IMR-90 (cell line): ENCODE measurements around the gene EPO. TPM values are rescaled to one million over a fixed set of nuclear protein-coding genes. Genes with fewer than 3 reads are reported as not detected.
"Not testable (repeated sequence)": the region's sequence is repeated elsewhere in the genome, so short reads cannot be mapped to it uniquely, and the experiment has no call there.

Experiments
- ATAC-seq: fragments of 200-7000 bp; cut with Tn5 transposase; 2 replicates; pipeline ENCODE4 v1.9.1; 2020; ENCODE audit warnings: low read depth, mild to moderate bottlenecking, moderate library complexity
- BruUV-seq: library from RNA; stranded (reverse); fragments of 400-500 nt; replicated peaks from 2 replicates; lab custom pipeline; 2021; lab: Mats Ljungman, UMichigan
- CTCF ChIA-PET: fragments of 300-600 bp; formaldehyde crosslinking; extraction: SDS; loops from one replicate; lab custom pipeline; 2021; ENCODE audit warnings: antibody characterized with exemption; lab: Yijun Ruan, JAX
- POLR2A ChIA-PET: fragments of 300-600 bp; sonication (Branson Sonifier 250); formaldehyde crosslinking; loops from one replicate; lab custom pipeline; 2022; ENCODE audit warnings: antibody characterized with exemption; ENCODE audit not compliant: unreplicated experiment; lab: Charles Lee
- DNase-seq: peaks from one replicate; pipeline ENCODE4 v3.0.0; 2013
- H2AFZ ChIP-seq: replicated peaks from 2 replicates; pipeline ENCODE3; 2013; ENCODE audit warnings: low read length, mild to moderate bottlenecking; ENCODE audit not compliant: poor library complexity
- H2AK5ac ChIP-seq: 2 replicates; pipeline ENCODE4 v1.6.1; 2013; ENCODE audit warnings: low read depth, low read length, inconsistent platforms
- H2AK9ac ChIP-seq: replicated peaks from 2 replicates; pipeline ENCODE3; 2013; ENCODE audit warnings: mild to moderate bottlenecking, low read depth, low read length, moderate library complexity; ENCODE audit not compliant: poor library complexity
- H2BK120ac ChIP-seq: 2 replicates; pipeline ENCODE4 v1.6.1; 2013; ENCODE audit warnings: low read depth, low read length, inconsistent platforms
- H2BK15ac ChIP-seq: 3 replicates; pipeline ENCODE4 v1.6.1; 2013; ENCODE audit warnings: low read depth, low read length, inconsistent platforms
- H2BK20ac ChIP-seq: 2 replicates; pipeline ENCODE4 v1.6.1; 2013; ENCODE audit warnings: low read depth, mild to moderate bottlenecking, inconsistent platforms, low read length, moderate library complexity
- H2BK5ac ChIP-seq: 2 replicates; pipeline ENCODE4 v1.6.1; 2013; ENCODE audit warnings: mild to moderate bottlenecking, low read depth, low read length, inconsistent platforms; ENCODE audit not compliant: poor library complexity, severe bottlenecking
- H3K14ac ChIP-seq: replicated peaks from 2 replicates; pipeline ENCODE4 v1.6.1; 2013; ENCODE audit warnings: low read depth, low read length, inconsistent platforms
- H3K18ac ChIP-seq: 2 replicates; pipeline ENCODE4 v1.6.1; 2013; ENCODE audit warnings: low read depth, low read length, control low read depth
- H3K23ac ChIP-seq: 2 replicates; pipeline ENCODE4 v1.6.1; 2013; ENCODE audit warnings: low read depth, low read length, inconsistent platforms
- H3K27ac ChIP-seq: 2 replicates; pipeline ENCODE4 v1.5.1; 2013; ENCODE audit warnings: mild to moderate bottlenecking, control low read depth, low read length; ENCODE audit not compliant: insufficient read depth
- H3K27me3 ChIP-seq: 2 replicates; pipeline ENCODE4 v1.6.1; 2013; ENCODE audit warnings: low read length; ENCODE audit not compliant: control insufficient read depth, insufficient read depth
- H3K36me3 ChIP-seq: 2 replicates; pipeline ENCODE4 v1.6.1; 2013; ENCODE audit warnings: low read length, mixed read lengths; ENCODE audit not compliant: control insufficient read depth, insufficient read depth
- H3K4ac ChIP-seq: 2 replicates; pipeline ENCODE4 v1.6.1; 2013; ENCODE audit warnings: low read depth, low read length, inconsistent platforms
- H3K4me1 ChIP-seq: 2 replicates; pipeline ENCODE4 v1.6.1; 2013; ENCODE audit warnings: low read length, mixed read lengths; ENCODE audit not compliant: control insufficient read depth, insufficient read depth
- H3K4me2 ChIP-seq: 2 replicates; pipeline ENCODE4 v1.6.1; 2013; ENCODE audit warnings: low read depth, mild to moderate bottlenecking, control low read depth, low read length, moderate library complexity
- H3K4me3 ChIP-seq: 2 replicates; pipeline ENCODE4 v1.5.1; 2013; ENCODE audit warnings: low read depth, mild to moderate bottlenecking, control low read depth, low read length, moderate library complexity; ENCODE audit not compliant: insufficient read depth
- H3K56ac ChIP-seq: 2 replicates; pipeline ENCODE4 v1.6.1; 2013; ENCODE audit warnings: low read length, inconsistent platforms; ENCODE audit not compliant: insufficient read depth; ENCODE audit errors: extremely low read depth
- H3K79me1 ChIP-seq, 2 experiments: 2 replicates each; pipeline ENCODE4 v1.6.1; 2013; ENCODE audit warnings: low read length in 2 of 2, inconsistent platforms in 1 of 2, low read depth in 1 of 2
- H3K9ac ChIP-seq: 2 replicates; pipeline ENCODE4 v1.6.1; 2013; ENCODE audit warnings: low read depth, low read length, control low read depth
- H3K9me1 ChIP-seq: 2 replicates; pipeline ENCODE4 v1.6.1; 2013; ENCODE audit warnings: low read length, inconsistent platforms; ENCODE audit not compliant: insufficient read depth
- H3K9me3 ChIP-seq: 2 replicates; pipeline ENCODE4 v1.6.1; 2013; ENCODE audit warnings: low read length; ENCODE audit not compliant: control insufficient read depth, insufficient read depth
- H4K20me1 ChIP-seq: 2 replicates; pipeline ENCODE4 v1.6.1; 2013; ENCODE audit warnings: low read length, inconsistent platforms; ENCODE audit not compliant: insufficient read depth
- H4K5ac ChIP-seq: 2 replicates; pipeline ENCODE4 v1.6.1; 2013; ENCODE audit warnings: mild to moderate bottlenecking, low read depth, low read length, control low read depth
- H4K8ac ChIP-seq, 2 experiments: 2 replicates each; pipeline ENCODE4 v1.6.1; 2013; ENCODE audit warnings: low read depth in 2 of 2, low read length in 2 of 2, control low read depth in 1 of 2, inconsistent platforms in 1 of 2
- H4K91ac ChIP-seq: 2 replicates; pipeline ENCODE4 v1.6.1; 2013; ENCODE audit warnings: low read depth, low read length, inconsistent platforms; ENCODE audit not compliant: insufficient read depth
- WGBS, 2 experiments: methylation state at CpG; one replicate each; pipeline versions ENCODE4 v1.1.5 to v1.1.7; 2013; ENCODE audit warnings: missing lambda C conversion rate in 2 of 2; ENCODE audit not compliant: insufficient read length in 1 of 2; ENCODE audit errors: extremely low coverage in 2 of 2; 5-methylcytosine and 5-hydroxymethylcytosine counted together
- dilution Hi-C: fragments of 300-500 bp; cut with HindIII; formaldehyde crosslinking; loops from one replicate; pipeline ENCODE4 v1.14.3; 2018; ENCODE audit warnings: low sequenced_read_pairs; ENCODE audit not compliant: unreplicated experiment
- in situ Hi-C: fragments of 300-500 bp; cut with MboI; formaldehyde crosslinking; loops from 3 replicates; pipeline ENCODE4 v1.14.3; 2019; ENCODE audit warnings: low sequenced_read_pairs, inconsistent platforms, mixed read lengths
- intact Hi-C: fragments of 100-400 bp; cut with micrococcal nuclease; formaldehyde crosslinking; loops from 2 replicates; pipeline ENCODE4 v1.10.0; 2022
- polyA plus RNA-seq, 3 experiments: library from polyadenylated mRNA; depleted of rRNA; stranded (reverse); fragments of >200 nt; gene quantifications; 2 replicates each; pipeline ENCODE4 v1.2.3, GENCODE V29; 2012; ENCODE audit warnings: low replicate concordance in 1 of 3
- total RNA-seq: library from RNA; depleted of rRNA; stranded (reverse); fragments of >200 nt; gene quantifications from 2 replicates; pipeline ENCODE4 v1.2.3, GENCODE V29; 2012

The EPO gene
- total and polyA plus RNA-seq, 2 of the 4 experiments (the other 2 are of a cell fraction), result not detected

DNA sequence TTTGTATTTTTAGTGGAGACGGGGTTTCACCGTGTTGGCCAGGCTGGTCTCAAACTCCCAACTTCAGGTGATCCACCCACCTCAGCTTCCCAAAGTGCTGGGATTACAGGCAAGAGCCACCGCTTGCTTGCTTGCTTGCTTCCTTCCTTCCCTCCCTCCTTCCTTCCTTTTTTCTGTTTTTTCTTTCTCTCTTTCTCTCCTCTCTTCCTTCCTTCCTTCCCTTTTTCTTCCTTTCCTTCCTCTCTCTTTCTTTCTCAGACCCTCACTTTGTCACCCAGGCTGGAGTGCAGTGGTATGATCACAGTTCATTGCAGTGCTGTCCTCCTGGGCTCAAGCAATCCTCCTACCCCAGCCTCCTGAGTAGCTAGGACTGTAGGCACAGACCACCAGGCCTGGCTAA, 19.2 kb upstream of the EPO start:
- DNase-seq, H4K8ac ChIP-seq, H3K36me3 ChIP-seq, intact Hi-C loops, H2AK5ac ChIP-seq, H3K9me3 ChIP-seq, H3K27ac ChIP-seq, H3K27me3 ChIP-seq, H3K79me1 ChIP-seq, H3K4me3 ChIP-seq, H3K18ac ChIP-seq, H3K4ac ChIP-seq, H2BK20ac ChIP-seq, POLR2A ChIA-PET, H2AK9ac ChIP-seq, H3K4me1 ChIP-seq, ATAC-seq, H2BK120ac ChIP-seq, H4K91ac ChIP-seq, H2BK5ac ChIP-seq, H3K9me1 ChIP-seq, H3K14ac ChIP-seq, H3K23ac ChIP-seq, H3K9ac ChIP-seq, H2AFZ ChIP-seq, H3K56ac ChIP-seq, BruUV-seq, H3K4me2 ChIP-seq, H4K5ac ChIP-seq, H2BK15ac ChIP-seq, H4K20me1 ChIP-seq, dilution Hi-C loops: not testable (repeated sequence)
- in situ Hi-C loops, result loop anchor here (10.0 to 25.0 kb wide), 2 partner anchors 124 to 361 kb away; partner anchors contain the start of gene EPHB4
- CTCF ChIA-PET, result interaction anchor here (1.7 kb wide), 1 partner anchor 9 kb away, joined by 4 read pairs; no protein-coding TSS in a partner anchor
- WGBS, 2 experiments, result no CpG with 5 or more reads among the region's 3 CpGs
